ENCODE results near the gene KRT80.

DNA sequence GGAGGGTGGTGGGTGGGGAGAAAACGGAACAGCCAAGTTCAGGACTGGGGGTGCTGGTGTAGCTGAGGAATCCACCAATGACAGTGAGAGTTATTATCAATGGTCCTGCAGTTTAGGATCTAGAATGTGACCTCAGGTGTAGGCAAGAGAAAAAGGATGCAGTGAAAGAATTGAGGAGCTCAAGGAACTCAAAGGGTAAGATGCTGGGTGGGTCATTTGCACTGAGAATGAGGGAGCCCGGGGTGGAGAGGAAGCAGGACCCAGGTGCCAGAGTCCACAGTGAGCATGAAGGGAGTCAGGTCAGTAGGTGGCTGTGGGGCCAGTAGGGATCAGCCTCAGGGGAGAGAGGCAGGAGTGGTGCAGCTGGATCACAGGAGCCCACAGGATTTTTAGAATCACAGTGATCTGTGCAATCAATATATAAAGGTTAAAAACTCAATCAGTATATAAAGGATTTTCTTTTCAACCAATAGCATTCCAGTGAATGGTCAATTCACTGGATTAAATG lies 38.1 kb upstream of the KRT80 start:
- TF ChIP-seq, protein P1, sequence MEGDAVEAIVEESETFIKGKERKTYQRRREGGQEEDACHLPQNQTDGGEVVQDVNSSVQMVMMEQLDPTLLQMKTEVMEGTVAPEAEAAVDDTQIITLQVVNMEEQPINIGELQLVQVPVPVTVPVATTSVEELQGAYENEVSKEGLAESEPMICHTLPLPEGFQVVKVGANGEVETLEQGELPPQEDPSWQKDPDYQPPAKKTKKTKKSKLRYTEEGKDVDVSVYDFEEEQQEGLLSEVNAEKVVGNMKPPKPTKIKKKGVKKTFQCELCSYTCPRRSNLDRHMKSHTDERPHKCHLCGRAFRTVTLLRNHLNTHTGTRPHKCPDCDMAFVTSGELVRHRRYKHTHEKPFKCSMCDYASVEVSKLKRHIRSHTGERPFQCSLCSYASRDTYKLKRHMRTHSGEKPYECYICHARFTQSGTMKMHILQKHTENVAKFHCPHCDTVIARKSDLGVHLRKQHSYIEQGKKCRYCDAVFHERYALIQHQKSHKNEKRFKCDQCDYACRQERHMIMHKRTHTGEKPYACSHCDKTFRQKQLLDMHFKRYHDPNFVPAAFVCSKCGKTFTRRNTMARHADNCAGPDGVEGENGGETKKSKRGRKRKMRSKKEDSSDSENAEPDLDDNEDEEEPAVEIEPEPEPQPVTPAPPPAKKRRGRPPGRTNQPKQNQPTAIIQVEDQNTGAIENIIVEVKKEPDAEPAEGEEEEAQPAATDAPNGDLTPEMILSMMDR (IDR thresholded peaks at IDR 0.05) = no peak
- no peak for TF ChIP-seq POLR2A (IDR thresholded peaks at IDR 0.05)

All from vagina (tissue), 2 donors.